Measurements from ENCODE around the gene SPON2.

SPON2 gene

GRCh38 chr4:1172228-1172851 lies at the start of gene SPON2:
Gene SPON2, minus strand, starts transcription at chr4:1172583.
- no peak for TF ChIP-seq CTCF (conservative IDR thresholded peaks at IDR 0.05; ENCODE audit: low read depth)
- CTCF ChIA-PET = interaction anchor here (0.7 kb wide), 3 partner anchors 28 to 512 kb away, joined by 3 to 5 read pairs (median 3); partner anchors contain the start of gene FAM53A
- peak within 1 kb of the TSS; percentile 79 for H3K27ac ChIP-seq
- POLR2A ChIA-PET (ENCODE audit: low non-redundant PET) = no interaction called here
- DNase-seq (ENCODE audit: low spot score) = no peak

- TF ChIP-seq CTCF (conservative IDR thresholded peaks at IDR 0.05; ENCODE audit: low read depth) = no peak
- CTCF ChIA-PET = no interaction called here
- no peak for DNase-seq (ENCODE audit: low spot score)
- peak overlapping the region; percentile 31 for H3K27ac ChIP-seq
- POLR2A ChIA-PET (ENCODE audit: low non-redundant PET) = no interaction called here
These were observed 48.9 kb upstream of the SPON2 start for GRCh38 chr4:1221155-1221870.

GRCh38 chr4:1220566-1220965 lies 48.2 kb upstream of the SPON2 start:
- no peak for TF ChIP-seq CTCF (conservative IDR thresholded peaks at IDR 0.05; ENCODE audit: low read depth)
- no peak overlapping the region for H3K27ac ChIP-seq
- ChIA-PET POLR2A (ENCODE audit: low non-redundant PET) (no interaction called here), CTCF (no interaction called here)
- DNase-seq (ENCODE audit: low spot score) = no peak

- H3K27ac ChIP-seq = peak overlapping the region; percentile 32
- DNase-seq (ENCODE audit: low spot score) = no peak
- TF ChIP-seq CTCF (conservative IDR thresholded peaks at IDR 0.05; ENCODE audit: low read depth) = no peak
- POLR2A ChIA-PET (ENCODE audit: low non-redundant PET) = no interaction called here
- CTCF ChIA-PET = no interaction called here
These were observed 47.2 kb upstream of the SPON2 start for GRCh38 chr4:1219566-1219950.

GRCh38 chr4:1218634-1219565 lies 46.5 kb upstream of the SPON2 start:
- ChIA-PET POLR2A (ENCODE audit: low non-redundant PET) (no interaction called here), CTCF (no interaction called here)
- H3K27ac ChIP-seq = peak overlapping the region; percentile 51
- TF ChIP-seq CTCF (conservative IDR thresholded peaks at IDR 0.05; ENCODE audit: low read depth) = no peak
- DNase-seq (ENCODE audit: low spot score) = peak; percentile 19

GRCh38 chr4:1217366-1217765 lies 45.0 kb upstream of the SPON2 start:
- ChIA-PET CTCF (no interaction called here), POLR2A (ENCODE audit: low non-redundant PET) (no interaction called here)
- no peak overlapping the region for H3K27ac ChIP-seq
- no peak for DNase-seq (ENCODE audit: low spot score)
- TF ChIP-seq CTCF (conservative IDR thresholded peaks at IDR 0.05; ENCODE audit: low read depth) = no peak

All from RWPE1 (cell line).